ENCODE measurements around the gene HMBS.
A peak's percentile ranks its signal among the peaks of the same experiment; 100 is the strongest.

DNA sequence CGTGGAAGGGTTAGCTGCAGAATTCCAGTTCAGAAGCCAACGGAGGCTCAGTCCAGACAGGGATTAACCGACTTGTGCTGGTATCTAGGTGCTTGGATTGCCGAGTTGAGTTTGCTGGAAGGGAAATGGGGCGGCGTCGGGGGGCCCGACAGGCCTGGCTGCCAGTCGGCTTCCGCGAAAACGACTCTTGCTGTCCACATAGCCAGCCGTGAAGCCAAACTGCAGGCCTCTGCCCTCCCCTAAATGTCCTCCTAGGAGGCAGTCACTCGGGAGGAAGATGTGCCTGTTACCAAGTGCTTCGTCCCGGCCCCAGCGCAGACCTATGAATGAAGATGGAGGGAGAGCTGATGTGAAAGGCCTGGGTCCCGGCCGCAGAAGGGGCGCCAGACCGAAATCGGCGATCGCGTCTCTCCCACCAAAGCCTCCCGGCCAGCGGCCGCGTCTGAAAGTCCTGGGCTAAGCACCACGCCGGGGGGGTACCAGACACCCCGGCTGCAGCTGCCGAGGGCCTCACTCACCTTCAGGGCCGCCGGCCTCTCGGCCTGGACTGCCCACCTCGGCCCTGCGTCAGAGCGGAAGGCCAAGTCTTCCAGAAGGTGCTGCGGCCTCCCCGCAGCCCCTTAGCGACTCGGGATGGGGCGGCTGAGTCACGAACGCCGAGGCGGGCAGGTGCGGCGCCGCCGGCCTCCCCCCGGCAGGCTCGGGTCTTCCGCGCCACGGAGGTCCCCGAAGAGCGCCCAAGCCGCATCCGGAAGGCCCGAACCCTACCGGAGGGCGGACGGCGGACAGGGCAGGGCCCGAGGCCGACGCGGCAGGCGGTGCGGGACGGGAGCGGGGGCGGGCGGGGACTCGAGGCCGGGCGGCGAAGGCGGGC, 9.5 kb downstream of the HMBS start:
- TF ChIP-seq, protein P1, sequence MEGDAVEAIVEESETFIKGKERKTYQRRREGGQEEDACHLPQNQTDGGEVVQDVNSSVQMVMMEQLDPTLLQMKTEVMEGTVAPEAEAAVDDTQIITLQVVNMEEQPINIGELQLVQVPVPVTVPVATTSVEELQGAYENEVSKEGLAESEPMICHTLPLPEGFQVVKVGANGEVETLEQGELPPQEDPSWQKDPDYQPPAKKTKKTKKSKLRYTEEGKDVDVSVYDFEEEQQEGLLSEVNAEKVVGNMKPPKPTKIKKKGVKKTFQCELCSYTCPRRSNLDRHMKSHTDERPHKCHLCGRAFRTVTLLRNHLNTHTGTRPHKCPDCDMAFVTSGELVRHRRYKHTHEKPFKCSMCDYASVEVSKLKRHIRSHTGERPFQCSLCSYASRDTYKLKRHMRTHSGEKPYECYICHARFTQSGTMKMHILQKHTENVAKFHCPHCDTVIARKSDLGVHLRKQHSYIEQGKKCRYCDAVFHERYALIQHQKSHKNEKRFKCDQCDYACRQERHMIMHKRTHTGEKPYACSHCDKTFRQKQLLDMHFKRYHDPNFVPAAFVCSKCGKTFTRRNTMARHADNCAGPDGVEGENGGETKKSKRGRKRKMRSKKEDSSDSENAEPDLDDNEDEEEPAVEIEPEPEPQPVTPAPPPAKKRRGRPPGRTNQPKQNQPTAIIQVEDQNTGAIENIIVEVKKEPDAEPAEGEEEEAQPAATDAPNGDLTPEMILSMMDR (IDR thresholded peaks at IDR 0.05), result no peak
- peak in 1 of 3 donors; percentile 5 for TF ChIP-seq POLR2AphosphoS5 (IDR thresholded peaks at IDR 0.05)
- no peak for TF ChIP-seq EP300 (IDR thresholded peaks at IDR 0.05; ENCODE audit: low read depth)
- no peak for TF ChIP-seq POLR2A (IDR thresholded peaks at IDR 0.05)

Data from transverse colon (tissue), 4 donors.